Activated effector memory CD4-positive, alpha-beta T cell treated with Interleukin-2 at 50 U/mL for 16 hours (primary cell): ENCODE results near the gene NRDC.

ENCODE experiments used
- DNase-seq: peaks from one replicate; pipeline ENCODE4 v3.0.0-alpha.2; 2020

NRDC gene

GRCh38 chr1:51758310-51758709 lies 120.2 kb downstream of the NRDC start:
- no peak for DNase-seq

GRCh38 chr1:51756290-51756689 lies 122.2 kb downstream of the NRDC start:
- no peak for DNase-seq

- DNase-seq, result no peak
Measured at GRCh38 chr1:51755437-51755836, 123.1 kb downstream of the NRDC start.

GRCh38 chr1:51754666-51755065 lies 123.9 kb downstream of the NRDC start:
- no peak for DNase-seq

GRCh38 chr1:51753969-51754368 lies 124.6 kb downstream of the NRDC start:
- no peak for DNase-seq

GRCh38 chr1:51752073-51752948 lies 126.2 kb downstream of the NRDC start:
- no peak for DNase-seq

- DNase-seq, result no peak
Measured at GRCh38 chr1:51750729-51751128, 127.8 kb downstream of the NRDC start.

GRCh38 chr1:51750218-51750617 lies 128.3 kb downstream of the NRDC start:
- DNase-seq, result no peak

- no peak for DNase-seq
Measured at GRCh38 chr1:51749151-51749550, 129.4 kb downstream of the NRDC start.

GRCh38 chr1:51745304-51745570 lies 133.3 kb downstream of the NRDC start:
- no peak for DNase-seq

- no peak for DNase-seq
Measured at GRCh38 chr1:51744506-51745303, 133.8 kb downstream of the NRDC start.

- DNase-seq, result no peak
Measured at GRCh38 chr1:51741121-51741681, 137.3 kb downstream of the NRDC start.

- no peak for DNase-seq
Measured at GRCh38 chr1:51740652-51741051, 137.9 kb downstream of the NRDC start.
